GM12864 (cell line): ENCODE measurements around the gene BTNL9.
"Not testable (repeated sequence)": the region's sequence is repeated elsewhere in the genome, so short reads cannot be mapped to it uniquely, and the experiment has no call there.

ENCODE experiments used
- DNase-seq: peaks from one replicate; pipeline ENCODE4 v3.0.0-alpha.2; 2011; ENCODE audit warnings: low read depth
- H3K4me3 ChIP-seq: 2 replicates; pipeline ENCODE4 v1.5.1; 2011; ENCODE audit warnings: mild to moderate bottlenecking, low read depth, low read length, control low read depth
- CTCF ChIP-seq: IDR thresholded peaks from 2 replicates; pipeline ENCODE4 v1.5.1; 2011; ENCODE audit warnings: low read depth, mild to moderate bottlenecking, moderate library complexity, low read length, control low read depth, inconsistent platforms; ENCODE audit errors: missing control alignments

Gene BTNL9

GRCh38 chr5:181039931-181040630, at the start of gene BTNL9:
Gene BTNL9, plus strand, starts transcription at chr5:181040266. Its CDS starts 5,224 bp downstream, at chr5:181045490.
- no peak for TF ChIP-seq CTCF
- no peak within 1 kb of the TSS for H3K4me3 ChIP-seq
- DNase-seq, result no peak

GRCh38 chr5:180990882-180991242, 49.2 kb upstream of the BTNL9 start:
- TF ChIP-seq CTCF, result no peak
- no peak for DNase-seq
- H3K4me3 ChIP-seq, result no peak overlapping the region

GRCh38 chr5:181001947-181002346, 38.1 kb upstream of the BTNL9 start:
- H3K4me3 ChIP-seq, result no peak overlapping the region
- DNase-seq, result no peak
- TF ChIP-seq CTCF, result no peak

- no peak overlapping the region for H3K4me3 ChIP-seq
- TF ChIP-seq CTCF, result no peak
- no peak for DNase-seq
Measured at GRCh38 chr5:181005791-181006190, 34.3 kb upstream of the BTNL9 start.

- DNase-seq, result no peak
- TF ChIP-seq CTCF, result no peak
- H3K4me3 ChIP-seq, result no peak overlapping the region
Measured at GRCh38 chr5:181008136-181008535, 31.9 kb upstream of the BTNL9 start.

- H3K4me3 ChIP-seq, DNase-seq: not testable (repeated sequence)
Measured at GRCh38 chr5:181010018-181010417, 30.0 kb upstream of the BTNL9 start.

GRCh38 chr5:181014654-181015053, 25.4 kb upstream of the BTNL9 start:
- H3K4me3 ChIP-seq, DNase-seq: not testable (repeated sequence)

- H3K4me3 ChIP-seq, DNase-seq: not testable (repeated sequence)
Measured at GRCh38 chr5:181017448-181017847, 22.6 kb upstream of the BTNL9 start.

GRCh38 chr5:181020688-181021087, 19.4 kb upstream of the BTNL9 start:
- TF ChIP-seq CTCF, result no peak
- H3K4me3 ChIP-seq, result no peak overlapping the region
- no peak for DNase-seq
